ENCODE data around the gene HAVCR1.

DNA sequence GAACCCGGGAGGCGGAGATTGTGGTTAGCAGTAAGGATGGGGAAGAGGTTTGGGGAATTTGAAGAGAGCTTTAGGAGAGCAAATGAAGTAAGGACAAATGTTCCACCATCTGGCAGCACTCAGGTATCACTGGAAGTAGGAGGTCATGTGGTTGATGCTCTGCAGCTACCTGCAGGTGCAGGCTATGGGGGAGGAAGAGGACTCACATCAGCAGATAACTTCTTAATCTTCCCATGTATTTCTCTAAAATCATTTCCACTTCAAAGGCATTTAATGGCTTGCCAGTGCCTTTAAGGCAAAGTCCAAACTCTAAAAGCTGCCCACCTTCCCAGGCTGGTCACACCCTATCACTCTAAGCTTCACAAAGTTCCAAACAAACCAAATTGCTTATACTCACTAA is 8.1 kb upstream of the HAVCR1 start:
- TF ChIP-seq, protein P1, sequence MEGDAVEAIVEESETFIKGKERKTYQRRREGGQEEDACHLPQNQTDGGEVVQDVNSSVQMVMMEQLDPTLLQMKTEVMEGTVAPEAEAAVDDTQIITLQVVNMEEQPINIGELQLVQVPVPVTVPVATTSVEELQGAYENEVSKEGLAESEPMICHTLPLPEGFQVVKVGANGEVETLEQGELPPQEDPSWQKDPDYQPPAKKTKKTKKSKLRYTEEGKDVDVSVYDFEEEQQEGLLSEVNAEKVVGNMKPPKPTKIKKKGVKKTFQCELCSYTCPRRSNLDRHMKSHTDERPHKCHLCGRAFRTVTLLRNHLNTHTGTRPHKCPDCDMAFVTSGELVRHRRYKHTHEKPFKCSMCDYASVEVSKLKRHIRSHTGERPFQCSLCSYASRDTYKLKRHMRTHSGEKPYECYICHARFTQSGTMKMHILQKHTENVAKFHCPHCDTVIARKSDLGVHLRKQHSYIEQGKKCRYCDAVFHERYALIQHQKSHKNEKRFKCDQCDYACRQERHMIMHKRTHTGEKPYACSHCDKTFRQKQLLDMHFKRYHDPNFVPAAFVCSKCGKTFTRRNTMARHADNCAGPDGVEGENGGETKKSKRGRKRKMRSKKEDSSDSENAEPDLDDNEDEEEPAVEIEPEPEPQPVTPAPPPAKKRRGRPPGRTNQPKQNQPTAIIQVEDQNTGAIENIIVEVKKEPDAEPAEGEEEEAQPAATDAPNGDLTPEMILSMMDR (conservative IDR thresholded peaks at IDR 0.05; ENCODE audit: low read depth in 2 of 2): no peak
- TF ChIP-seq, protein P2, sequence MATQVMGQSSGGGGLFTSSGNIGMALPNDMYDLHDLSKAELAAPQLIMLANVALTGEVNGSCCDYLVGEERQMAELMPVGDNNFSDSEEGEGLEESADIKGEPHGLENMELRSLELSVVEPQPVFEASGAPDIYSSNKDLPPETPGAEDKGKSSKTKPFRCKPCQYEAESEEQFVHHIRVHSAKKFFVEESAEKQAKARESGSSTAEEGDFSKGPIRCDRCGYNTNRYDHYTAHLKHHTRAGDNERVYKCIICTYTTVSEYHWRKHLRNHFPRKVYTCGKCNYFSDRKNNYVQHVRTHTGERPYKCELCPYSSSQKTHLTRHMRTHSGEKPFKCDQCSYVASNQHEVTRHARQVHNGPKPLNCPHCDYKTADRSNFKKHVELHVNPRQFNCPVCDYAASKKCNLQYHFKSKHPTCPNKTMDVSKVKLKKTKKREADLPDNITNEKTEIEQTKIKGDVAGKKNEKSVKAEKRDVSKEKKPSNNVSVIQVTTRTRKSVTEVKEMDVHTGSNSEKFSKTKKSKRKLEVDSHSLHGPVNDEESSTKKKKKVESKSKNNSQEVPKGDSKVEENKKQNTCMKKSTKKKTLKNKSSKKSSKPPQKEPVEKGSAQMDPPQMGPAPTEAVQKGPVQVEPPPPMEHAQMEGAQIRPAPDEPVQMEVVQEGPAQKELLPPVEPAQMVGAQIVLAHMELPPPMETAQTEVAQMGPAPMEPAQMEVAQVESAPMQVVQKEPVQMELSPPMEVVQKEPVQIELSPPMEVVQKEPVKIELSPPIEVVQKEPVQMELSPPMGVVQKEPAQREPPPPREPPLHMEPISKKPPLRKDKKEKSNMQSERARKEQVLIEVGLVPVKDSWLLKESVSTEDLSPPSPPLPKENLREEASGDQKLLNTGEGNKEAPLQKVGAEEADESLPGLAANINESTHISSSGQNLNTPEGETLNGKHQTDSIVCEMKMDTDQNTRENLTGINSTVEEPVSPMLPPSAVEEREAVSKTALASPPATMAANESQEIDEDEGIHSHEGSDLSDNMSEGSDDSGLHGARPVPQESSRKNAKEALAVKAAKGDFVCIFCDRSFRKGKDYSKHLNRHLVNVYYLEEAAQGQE (IDR thresholded peaks at IDR 0.05; ENCODE audit: unreplicated experiment): no peak
- TF ChIP-seq ZNF114 (CRISPR knock-in tag; IDR thresholded peaks at IDR 0.05): no peak
- TF ChIP-seq EZH2 (IDR thresholded peaks at IDR 0.05; ENCODE audit: low read depth, unreplicated experiment): no peak
- no peak for TF ChIP-seq EZH2phosphoT487 (IDR thresholded peaks at IDR 0.05; ENCODE audit: unreplicated experiment)
- no peak for TF ChIP-seq POLR2AphosphoS5 (IDR thresholded peaks at IDR 0.05; ENCODE audit: low read depth)
